GM21825 (cell line): Measurements from ENCODE around the gene GPR107.

Experiments
- ATAC-seq: cut with Tn5 transposase; IDR thresholded peaks from one replicate; pipeline ENCODE4 v1.9.1; 2021; ENCODE audit warnings: mild to moderate bottlenecking, moderate library complexity; ENCODE audit not compliant: unreplicated experiment

GPR107 gene

DNA sequence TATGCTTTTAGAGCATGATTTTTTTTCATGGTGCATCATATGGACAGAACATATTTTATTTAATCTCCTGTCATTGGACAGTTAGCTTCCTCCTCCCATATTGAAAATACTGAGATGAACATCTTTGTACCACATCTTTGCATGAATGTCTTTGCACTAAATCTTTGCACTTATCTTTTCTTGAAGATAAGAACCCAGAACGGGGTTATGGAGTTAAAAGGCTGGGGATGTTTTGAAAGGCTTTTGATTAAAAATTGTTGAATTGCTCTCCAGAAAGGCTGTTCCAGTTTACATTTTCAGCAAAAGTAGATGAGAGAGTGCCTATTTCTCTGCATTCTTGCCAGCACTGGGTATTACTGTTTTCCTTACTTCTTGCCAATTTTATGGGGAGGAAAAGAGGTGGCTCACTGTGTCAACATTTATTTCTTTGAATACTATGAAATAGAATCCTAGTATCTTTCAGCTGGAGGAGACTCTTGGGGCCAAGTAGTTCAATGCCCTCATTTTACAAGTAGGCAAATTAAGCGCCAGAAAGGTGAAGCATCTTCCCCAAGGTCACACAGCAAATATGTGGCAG is 125.7 kb downstream of the GPR107 start:
- ATAC-seq = no peak

DNA sequence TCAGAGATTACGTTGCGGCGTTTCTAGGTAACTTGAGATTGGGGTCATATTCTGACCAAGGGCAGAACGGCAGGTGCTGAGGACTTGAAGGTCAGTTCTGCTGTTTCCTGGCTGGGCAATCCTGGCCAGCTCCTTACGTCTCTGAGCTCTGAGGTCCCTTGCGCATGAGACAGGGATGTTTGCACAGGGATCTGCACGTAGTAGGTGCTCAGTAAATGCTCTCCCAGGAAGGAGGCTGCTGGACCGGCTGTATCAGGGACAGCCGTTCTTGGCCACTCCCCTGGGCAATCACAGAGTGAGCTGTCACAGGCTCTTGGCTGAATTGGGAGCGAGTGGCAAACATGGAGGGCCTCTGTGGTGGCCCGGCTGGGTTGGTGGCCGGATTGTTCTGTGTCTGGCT is 126.8 kb downstream of the GPR107 start:
- ATAC-seq = no peak

DNA sequence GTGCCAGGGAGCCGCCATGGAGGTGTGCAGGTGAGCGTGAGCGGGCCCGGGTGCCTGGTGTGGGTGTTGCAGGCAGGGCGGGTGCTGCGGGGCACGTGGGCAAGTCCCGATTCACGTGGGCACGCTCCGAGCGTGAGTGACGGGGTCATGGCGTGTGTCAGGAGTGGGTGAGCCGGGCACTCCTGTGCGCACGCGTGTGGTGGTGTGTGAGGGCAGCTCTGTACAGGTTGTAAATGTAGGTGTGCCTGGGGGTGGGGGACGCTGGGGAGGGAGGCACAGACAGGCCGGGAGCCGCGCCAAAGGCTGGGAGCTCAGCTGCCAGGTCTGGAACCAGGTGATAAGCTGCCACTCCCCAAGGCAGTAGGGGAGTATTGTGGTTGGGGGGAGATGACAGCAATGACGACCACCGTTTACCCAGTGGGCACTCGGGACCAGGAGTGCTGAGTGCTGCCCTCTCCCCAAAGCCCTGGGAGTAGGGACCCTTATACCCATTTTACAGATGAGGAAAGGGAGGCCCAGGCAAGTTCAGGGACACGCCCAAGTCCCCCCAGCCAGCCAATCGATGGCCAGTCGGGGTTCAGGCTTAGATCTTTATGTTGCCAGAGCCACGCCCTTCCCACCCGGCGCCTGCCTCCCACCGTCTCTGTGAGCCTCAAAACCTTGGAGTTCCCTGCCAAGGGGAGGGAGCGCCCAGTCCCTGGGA is 128.1 kb downstream of the GPR107 start:
- no peak for ATAC-seq

DNA sequence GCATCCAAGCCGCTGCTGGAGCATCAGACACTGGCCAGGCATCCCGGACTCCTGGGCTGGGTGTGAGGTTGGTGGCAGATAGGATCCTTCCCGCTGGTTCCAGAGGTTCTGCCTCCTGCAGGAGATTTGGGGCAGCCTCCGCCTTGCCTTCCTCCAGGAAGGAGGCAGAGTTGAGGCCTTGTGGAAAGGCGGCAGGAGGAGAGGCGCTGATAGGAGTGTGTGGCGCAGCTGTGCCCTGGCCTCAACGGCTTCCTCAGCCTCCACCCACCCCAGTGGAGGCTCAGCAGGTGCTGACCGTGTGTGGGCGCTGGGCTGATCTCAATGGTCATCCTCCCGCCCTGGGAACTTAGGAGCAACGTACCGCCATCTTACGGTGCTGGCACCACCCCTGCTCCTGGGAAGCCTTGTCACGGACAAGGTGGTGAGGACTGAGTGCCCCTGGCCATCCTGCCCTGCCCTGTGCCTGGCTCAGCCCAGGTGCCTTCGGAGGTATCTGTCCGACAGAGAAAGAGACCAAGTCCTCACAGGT is 128.7 kb downstream of the GPR107 start:
- no peak for ATAC-seq

DNA sequence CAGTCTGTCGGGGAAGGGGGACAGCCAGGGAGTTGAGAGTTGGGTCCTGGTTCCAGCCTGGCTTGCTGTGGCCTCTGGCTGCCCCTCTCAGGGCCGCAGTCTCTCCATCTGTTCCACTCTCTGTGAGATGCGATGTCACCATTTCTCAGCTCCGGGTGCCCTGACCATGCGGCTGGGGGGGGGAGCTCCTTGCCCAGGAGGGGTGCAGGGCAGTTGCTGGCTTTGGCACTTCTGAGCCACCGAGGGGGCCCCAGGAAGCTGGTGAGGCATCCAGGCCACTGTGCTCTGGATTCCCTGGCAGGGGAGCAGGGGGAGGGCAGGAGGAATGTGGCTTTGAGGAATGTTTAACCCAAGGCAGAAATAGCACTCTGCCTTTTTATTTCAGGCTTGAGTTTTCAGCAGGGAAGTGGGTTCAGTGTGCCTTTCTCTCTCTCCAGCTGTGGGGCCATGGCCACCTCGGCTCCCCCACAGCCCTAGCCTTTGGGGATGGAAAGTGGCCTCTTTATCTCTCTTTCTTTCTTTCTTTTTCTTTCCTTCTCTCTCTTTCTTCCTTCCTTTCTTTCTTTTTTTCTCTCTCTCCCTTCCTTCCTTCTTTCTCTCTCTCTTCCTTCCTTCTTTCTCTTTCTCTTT is 129.5 kb downstream of the GPR107 start:
- no peak for ATAC-seq

DNA sequence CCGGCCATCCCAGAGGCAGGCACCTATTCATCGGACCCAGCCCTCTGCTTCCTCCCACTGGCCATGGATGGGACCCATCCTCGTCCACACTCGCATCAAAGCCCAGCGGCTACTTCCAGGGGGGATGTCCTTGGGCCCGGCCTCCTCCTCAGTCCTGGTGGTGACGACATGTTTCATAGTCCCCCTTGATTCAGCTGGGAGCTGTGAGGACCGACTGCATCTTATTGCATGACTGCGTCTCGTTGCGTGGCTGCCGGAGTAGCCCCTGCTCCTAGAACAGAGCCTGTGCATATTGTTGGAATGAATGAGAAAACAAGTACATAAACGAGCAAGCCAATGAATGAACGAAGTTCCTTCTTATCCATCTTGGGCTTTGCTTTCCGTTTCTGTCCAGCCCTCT is 131.3 kb downstream of the GPR107 start:
- no peak for ATAC-seq

DNA sequence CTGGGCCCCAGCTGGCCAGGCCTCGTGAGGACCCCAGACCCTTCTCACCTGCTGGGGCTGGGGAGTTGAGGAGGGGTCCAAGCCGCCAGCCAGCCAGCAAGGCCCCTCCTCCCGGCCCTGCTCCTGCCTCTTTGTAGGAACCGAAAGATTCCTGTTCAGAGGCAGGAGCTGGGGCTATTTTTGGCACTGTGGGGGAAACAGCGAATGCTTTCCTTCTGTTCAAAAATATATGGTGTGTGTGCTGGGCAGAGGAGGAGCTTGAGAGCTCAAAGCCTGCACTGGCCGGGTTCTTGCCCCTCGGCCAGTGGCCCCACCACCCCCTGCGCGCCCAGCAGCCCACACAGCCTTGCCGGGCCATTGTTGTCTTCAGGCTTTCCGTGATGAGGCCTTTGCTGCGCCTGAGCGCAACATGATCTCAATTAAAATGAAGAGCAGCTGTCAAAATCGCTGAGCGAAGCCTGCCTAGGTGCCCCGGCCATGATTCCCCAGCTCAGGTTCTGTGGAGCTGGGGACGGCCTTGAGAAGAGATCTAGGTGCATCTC is 131.9 kb downstream of the GPR107 start:
- ATAC-seq = no peak

DNA sequence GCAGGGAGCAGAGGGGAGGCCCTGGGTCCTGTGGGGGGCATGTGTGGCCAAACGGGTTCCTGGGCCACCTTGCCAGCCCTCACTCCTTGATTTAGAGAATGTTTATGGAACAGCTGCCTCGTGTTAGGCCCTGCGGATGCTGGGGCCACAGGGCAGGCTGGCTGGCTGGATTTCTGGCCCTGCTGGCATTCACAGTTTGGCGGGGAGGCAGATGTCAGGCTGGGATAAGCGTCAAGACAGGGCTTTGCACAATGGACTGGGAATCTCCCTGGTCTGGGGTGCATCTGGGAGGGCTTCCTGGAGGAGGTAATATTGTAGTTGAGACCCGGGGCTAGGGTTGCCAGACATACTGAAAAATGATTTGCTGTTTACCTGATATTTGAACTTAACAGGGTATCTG is 132.3 kb downstream of the GPR107 start:
- ATAC-seq = no peak

DNA sequence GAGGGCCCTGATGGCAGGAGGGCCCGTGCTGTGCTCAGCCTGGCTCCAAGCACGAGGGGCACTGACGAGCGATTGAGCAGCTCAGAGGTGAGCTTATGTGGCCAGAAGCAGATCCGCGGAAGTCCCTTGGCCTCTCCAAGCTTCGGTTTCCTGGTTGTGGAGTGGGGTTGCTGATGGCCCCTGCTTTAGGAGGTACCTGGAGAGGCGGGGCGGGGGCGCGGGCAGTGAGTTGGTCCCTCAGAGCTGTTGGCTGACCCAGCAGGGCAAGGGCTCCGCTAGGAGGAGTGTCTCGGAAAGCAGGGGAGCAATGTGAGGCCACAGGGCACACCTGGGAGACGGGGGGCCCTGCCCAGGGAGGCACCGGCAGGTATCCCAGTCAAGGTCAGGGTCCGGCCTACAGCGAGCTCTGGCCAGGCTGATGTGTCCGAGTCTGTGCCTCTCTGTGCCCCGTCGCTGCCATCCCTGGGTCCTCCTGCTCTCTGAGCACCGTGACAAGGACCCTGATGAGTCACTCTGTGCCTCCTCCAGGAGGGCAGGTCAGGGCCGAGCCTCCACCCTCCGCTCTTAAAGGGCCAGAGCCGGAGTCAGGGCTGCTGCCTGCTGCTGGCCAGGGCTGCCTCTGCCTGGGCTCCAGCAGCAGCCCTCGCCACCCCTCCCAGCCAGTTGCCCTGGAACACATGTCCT is 133.3 kb downstream of the GPR107 start:
- ATAC-seq = no peak

DNA sequence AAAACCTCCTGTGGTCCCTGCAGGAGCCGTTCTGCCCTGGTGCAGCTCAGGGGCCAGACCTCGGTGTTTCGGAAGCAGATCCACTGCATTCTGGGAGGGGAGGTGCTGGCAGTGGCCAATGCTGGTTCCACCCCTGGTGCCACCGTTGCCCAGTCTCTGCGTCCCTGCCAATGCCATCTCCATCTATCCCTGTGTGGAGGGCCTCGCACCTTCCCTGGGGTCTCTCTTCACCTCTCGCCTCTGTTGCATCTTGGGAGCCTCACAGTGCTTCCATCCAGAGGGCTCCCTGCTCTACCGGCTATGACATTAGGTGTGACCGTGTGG is 133.8 kb downstream of the GPR107 start:
- no peak for ATAC-seq

DNA sequence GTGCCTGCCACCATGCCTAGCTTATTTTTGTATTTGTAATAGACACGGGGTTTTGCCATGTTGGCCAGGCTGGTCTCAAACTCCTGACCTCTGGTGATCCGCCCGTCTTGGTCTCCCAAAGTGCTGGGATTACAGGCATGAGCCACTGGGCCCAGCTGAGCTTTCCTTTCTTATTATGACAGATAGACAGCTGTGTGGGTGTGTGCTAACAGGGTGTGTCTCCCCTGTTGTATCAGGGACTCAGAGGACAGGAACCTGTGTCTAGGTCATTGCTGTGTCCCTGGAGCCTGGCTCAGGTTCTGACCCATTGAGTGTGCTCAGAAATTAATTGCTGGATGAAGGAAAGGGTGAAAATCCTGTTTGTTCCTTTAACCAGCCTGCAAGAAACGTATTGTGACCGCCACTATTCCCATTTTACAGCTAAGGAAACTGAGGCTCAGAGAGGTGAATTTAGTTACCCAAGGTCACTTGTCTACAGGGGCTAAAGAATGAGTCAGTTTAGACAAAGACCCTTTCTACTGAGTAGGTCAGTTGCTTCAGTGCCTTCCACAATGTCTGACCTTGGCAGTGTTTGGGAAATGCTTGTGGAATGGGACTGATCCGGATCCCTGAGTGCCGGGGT is 135.3 kb downstream of the GPR107 start:
- ATAC-seq = no peak
